NCI-H345 (cell line): ENCODE measurements around the gene CRTC3.

Source experiments
- DNase-seq: peaks from one replicate; lab custom pipeline; 2025; lab: John Stamatoyannopoulos, UW

The CRTC3 gene

GRCh38 chr15:90594301-90594738, 64.6 kb downstream of the CRTC3 start:
- DNase-seq = no peak

- DNase-seq = no peak
Measured at GRCh38 chr15:90595763-90596155, 66.0 kb downstream of the CRTC3 start.

DNA sequence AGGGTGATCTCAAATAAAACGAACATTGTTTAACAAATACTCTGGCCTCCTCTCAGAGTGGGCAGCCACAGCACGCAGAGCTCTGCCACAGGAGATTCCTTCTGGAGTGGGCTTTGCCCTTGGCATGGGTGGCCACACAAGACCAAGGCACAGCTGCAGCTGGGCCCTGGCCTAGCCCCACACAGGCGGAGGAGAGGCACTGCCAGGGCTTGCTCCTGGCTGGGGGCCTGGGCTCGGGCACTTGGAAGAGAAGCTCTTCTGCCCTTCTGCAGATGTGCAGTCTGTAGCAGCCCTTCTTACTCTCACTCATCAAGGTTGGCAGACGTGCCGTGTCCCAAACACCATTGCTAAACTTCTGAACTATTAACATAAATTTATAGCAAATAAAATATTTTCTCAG, 67.2 kb downstream of the CRTC3 start:
- no peak for DNase-seq

GRCh38 chr15:90597577-90597976, 67.9 kb downstream of the CRTC3 start:
- no peak for DNase-seq

GRCh38 chr15:90598031-90598577, 68.4 kb downstream of the CRTC3 start:
- DNase-seq = no peak

DNA sequence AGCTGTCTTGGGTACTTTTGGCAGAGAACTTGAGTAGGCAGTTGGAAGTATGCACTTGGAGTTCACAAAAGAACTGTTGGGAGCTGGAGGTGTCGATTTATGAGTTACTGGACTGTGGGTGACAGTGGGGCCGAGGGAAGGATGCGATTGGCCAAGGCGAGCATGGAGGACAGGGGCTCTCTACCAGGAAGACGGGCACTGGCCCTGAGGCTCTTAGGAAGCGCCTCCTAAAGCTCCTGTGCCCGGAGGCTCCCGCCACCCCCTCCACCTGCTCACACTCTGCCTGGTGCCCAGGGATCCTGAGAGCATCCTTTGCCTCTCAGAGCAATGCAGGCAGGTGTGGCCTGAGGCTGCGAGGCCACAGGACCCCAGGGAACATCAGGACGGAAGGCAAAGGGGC, 69.0 kb downstream of the CRTC3 start:
- no peak for DNase-seq

- DNase-seq = no peak
Measured at GRCh38 chr15:90599116-90599515, 69.4 kb downstream of the CRTC3 start.

DNA sequence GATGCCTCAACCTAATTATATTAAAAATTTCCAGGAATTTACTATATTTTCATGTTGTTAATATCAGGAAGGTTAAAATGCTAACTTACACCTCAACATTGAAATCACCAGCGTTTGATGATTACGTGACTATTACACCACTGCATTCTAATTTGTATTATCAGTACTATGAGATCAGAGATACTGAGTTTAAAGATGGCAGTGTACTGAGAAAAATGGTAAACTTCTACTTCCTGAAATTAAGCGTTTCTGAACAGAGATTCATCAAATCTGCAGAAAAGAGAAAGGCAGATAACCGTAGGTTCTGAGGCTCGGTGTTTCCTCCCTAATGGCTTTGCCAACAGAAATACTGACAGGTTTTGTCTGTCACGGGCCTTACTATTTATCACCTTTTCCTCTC, 69.9 kb downstream of the CRTC3 start:
- DNase-seq = no peak

DNA sequence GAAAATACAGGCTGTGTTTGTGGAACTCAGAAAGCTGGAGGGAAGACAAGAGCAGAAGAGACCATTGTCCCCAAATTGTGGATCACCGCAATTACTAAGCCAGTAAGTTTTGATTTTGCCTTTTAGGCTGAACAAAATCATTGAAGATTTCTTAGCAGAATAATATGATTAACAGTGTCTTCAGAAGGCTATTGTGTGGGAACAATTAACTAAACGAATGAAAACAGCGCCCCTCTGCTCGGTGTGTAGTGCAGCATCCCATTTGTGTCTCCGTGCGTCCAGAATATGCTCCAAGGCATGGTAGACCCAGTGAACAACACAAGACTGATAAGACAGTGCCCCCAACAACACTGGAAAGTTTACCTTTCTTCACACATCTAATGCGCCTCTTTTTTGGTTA, 71.2 kb downstream of the CRTC3 start:
- DNase-seq = no peak

DNA sequence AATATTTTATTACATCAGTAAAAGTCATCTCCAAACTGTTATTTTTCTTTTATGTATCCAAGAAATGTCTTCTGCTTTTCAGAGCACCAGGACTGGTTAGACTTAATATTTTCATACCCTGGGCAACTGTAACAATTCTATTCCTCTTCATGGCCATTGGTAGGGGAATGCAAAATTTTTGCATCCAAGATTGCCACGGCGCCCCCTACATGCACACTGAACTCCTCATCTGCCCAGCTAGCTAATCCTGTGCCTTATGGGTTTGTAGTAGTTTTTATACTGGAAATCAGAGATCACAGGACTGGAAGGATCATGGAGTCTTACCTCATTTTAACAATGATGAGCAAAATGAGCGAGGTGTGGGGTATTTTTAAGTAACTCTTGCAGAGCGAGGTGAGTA, 74.2 kb downstream of the CRTC3 start:
- no peak for DNase-seq

DNA sequence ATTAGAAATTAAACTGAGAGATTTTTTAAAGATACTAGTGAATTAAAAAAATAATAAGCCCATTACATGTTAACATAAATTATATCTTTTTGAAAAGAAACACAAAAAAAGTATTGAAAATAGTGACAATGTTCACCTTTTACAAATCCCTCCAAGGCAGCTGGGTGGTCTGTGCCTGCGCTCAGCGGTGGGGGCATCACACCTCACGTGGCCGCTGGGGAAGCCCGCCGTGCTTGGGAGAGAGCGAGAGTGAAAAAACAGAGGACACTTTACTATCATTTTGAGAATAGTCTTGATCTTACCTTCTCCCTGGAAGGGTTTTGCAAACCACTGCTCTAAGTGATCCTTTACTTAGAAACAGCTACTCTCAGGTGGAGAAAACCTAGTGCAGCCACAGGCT, 76.9 kb downstream of the CRTC3 start:
- no peak for DNase-seq

DNA sequence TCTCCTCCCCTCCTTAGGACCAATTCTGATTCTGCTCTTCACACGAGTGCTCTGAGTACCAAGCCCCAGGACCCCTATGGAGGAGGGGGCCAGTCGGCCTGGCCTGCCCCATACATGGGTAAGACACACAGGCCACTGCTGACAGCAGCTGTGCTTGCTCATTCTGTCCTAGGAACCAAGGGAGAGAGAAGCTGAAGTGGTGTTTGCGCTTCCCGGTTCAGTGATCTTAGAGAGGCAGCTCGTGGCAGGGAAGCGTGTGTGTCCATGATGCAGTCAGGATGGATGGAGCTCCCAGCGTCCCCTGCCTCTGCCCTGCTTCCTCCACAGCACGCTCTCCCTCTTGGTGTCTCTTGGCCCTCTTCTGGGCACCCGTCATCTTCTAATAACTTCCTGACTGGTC, 77.6 kb downstream of the CRTC3 start:
- DNase-seq = peak; percentile 91

DNA sequence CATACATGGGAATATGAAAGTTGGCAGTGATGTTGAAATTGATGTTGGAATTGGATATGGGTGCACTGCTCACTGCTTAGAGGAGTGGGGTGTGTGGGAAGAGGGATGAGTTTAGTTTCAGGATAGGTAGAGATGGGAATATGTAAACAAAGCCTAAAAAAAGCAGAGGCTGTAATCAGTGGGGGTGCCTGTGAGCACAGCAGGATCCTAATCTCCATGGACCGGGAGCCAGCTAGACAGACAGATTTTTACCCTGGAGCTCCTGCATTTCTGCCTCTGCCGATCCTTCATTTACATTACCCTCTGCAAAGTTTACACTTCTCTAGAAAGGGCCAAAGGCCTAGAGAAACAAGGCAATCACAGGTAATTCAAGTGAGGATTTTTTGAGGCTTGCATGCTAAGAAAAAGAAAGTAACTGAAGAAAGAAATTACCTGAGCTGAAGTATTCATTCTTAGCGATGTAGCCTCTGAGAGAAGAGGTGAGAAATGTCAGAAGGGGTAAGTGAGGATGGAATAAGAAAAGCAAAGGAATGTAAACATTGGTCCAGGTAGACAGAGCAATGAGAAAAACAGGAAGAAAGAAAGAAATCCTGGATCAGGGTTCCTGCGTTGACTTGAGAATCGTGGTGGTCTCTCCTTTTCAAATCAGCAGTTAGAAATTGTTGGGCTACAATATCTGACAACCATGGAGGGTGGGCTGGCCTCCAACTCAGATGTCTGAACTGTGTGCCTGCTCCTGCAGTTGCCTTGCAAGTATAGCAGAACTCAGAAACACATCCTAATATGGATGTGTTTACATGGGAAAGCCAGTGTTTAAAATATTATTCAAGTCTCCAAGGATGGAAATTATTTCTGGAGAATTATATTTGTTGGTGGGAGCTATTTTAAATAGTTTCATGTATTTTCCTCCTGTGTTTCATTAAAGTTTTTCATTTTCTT, 79.8 kb downstream of the CRTC3 start:
- peak; percentile 40 for DNase-seq

DNA sequence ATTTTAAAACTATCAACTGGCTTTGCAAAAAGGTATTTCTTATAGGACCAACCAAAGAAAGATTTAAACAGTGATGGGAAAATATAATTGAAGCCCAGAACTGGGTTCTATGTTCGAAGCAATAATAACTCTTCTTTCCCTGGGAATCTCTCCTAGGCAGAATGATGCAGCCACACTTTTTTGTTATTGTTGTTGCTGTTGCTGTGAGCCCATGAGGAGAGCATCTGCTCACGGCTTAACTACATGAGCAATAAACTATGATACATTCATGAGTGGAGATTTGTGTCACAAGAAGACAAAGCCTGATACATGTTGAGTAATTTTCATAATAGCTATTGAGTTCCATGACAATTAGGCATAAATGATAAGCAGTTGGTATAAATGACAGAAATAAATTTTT, 80.5 kb downstream of the CRTC3 start:
- no peak for DNase-seq

DNA sequence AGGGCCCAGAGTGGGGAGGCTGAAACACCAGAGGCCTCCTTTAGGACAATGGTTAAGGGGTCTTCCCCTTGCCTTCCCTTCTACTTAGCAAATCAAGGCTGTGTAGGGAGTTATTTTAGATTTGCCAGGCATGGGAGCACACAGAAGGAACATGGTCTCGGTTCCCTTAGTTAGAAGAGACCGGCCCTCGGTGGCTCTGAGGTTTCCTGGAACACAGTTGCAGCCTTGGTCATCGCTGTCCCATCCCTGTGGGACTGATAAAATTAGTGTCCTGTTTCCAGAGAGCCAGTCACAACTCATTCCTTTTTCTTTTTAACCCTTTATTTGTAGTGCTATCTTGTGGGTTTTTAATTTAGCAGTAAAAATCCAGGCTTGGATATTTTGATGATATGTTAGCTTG, 81.4 kb downstream of the CRTC3 start:
- DNase-seq = no peak

- DNase-seq = no peak
Measured at GRCh38 chr15:90617171-90617570, 87.4 kb downstream of the CRTC3 start.

DNA sequence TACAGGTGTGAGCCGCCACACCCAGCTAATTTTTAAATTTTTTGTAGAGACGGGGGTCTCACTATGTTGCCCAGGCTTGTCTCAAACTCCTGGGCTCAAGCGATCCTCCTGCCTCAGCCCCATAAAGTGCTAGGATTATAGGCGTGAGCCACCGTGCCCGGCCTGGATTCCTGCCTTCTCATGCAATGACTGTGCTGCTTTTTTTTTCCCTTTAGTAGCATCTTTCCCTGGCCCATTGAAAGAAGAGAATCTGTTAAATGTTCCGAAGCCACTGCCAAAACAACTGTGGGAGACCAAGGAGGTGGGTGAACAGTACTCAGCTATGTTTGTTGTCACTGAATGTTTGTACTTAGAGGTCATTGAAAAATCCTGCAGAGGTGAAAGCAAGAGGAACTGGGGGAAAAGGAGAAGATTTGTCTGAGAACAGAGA, 88.0 kb downstream of the CRTC3 start:
- peak; percentile 39 for DNase-seq

GRCh38 chr15:90618330-90619125, 88.8 kb downstream of the CRTC3 start:
- DNase-seq = peak; percentile 53

GRCh38 chr15:90619468-90619867, 89.7 kb downstream of the CRTC3 start:
- DNase-seq = no peak

DNA sequence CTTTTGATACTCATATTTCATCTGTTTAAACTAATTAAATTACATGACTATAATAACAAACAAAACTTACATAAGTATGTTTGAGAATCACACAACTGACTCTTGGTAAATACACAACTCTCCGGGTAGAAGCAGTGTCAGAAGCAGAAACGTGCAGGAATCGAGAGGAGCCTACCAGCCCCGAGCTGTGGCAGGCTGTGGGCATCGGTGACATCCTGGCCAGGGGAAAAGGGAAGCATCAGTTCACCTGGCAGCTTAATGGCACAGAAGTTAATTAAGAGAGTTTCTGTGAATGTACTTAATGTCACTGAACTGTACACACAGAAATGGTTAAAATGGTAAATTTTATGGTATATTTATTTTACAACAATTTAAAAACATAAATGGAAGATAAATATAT, 90.2 kb downstream of the CRTC3 start:
- no peak for DNase-seq

GRCh38 chr15:90620379-90621067, 90.8 kb downstream of the CRTC3 start:
- no peak for DNase-seq

DNA sequence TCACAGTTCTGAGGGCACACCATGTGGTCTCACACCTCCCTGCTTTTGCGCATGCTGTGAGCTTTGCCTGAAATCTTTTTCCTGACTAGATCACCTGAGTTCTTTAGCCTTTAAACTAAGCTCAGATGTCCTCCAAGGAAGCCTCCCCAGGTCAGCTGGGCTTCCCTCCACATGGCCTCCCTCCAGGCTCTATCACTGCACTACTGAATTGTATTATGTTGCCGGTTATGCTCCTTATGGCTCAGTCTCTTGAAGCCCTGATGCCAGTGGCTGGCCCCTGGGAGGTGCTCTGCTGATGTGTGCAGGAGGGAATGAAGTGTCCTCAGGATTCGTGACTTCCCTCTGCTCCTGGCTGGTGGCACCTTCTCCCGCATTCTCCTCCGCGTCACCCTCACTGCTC, 94.1 kb downstream of the CRTC3 start:
- DNase-seq = no peak
